NT2/D1 (cell line): ENCODE measurements around the gene GPR21.

Experiments used
- SUZ12 ChIP-seq: IDR thresholded peaks from 2 replicates; pipeline ENCODE4 v1.6.1; 2011; ENCODE audit not compliant: insufficient read length, insufficient read depth; ENCODE audit errors: extremely low read depth
- ZNF274 ChIP-seq: IDR thresholded peaks from 2 replicates; pipeline ENCODE4 v1.6.1; 2011; ENCODE audit warnings: mild to moderate bottlenecking, low read depth, low read length

- TF ChIP-seq ZNF274 = no peak
- TF ChIP-seq SUZ12 = no peak
Measured at GRCh38 chr9:123063177-123063598, 29.7 kb downstream of the GPR21 start.
